ENCODE measurements around the gene RNF112.

- no peak for TF ChIP-seq CTCF (conservative IDR thresholded peaks at IDR 0.05 in 1 of 2, IDR thresholded peaks at IDR 0.05 in 1 of 2; ENCODE audit: extremely low read depth in 1 of 2, insufficient read depth in 1 of 2, low read depth in 1 of 2, low read length in 2 of 2)
- no peak for TF ChIP-seq EZH2 (IDR thresholded peaks at IDR 0.05; ENCODE audit: borderline replicate concordance, low read length)
Measured at GRCh38 chr17:19415806-19416775, 5.1 kb downstream of the RNF112 start.
